Gastrocnemius medialis (tissue), 4 donors: ENCODE data around the gene ORAI1. TPM values are rescaled to one million over a fixed set of nuclear protein-coding genes. Genes with fewer than 3 reads are reported as not detected.
"Not testable (repeated sequence)": the region's sequence is repeated elsewhere in the genome, so short reads cannot be mapped to it uniquely, and the experiment has no call there.

Experiments
- ATAC-seq, 2 donors: fragments of 150-250 bp; one replicate each; pipeline ENCODE4 v1.9.1; 2016
- DNase-seq, 2 donors: peaks; one replicate each; pipeline ENCODE4 v3.0.0-alpha.2; 2019
- H3K27ac ChIP-seq, 4 donors: fragments of 200-600 bp; sonication (generic); 1 replicate in 1 of 4; 2 replicates in 3 of 4; pipeline ENCODE4 v1.5.1; 2016 to 2018; ENCODE audit warnings: mild to moderate bottlenecking in 2 of 4, moderate library complexity in 1 of 4
- H3K27me3 ChIP-seq, 3 donors: fragments of 200-600 bp; sonication (generic) in 2 of 3; 1 replicate in 1 of 3; 2 replicates in 2 of 3; pipeline versions ENCODE4 v1.5.1 to v1.6.0; 2016 to 2019; ENCODE audit warnings: mild to moderate bottlenecking in 1 of 3, moderate library complexity in 1 of 3
- H3K36me3 ChIP-seq, 2 donors: fragments of 200-600 bp; sonication (generic) in 1 of 2; one replicate each; pipeline ENCODE4 v1.5.1; 2017 to 2018
- H3K4me1 ChIP-seq, 2 donors: fragments of 200-600 bp; sonication (generic) in 1 of 2; one replicate each; pipeline ENCODE4 v1.5.1; 2016 to 2017; ENCODE audit warnings: mild to moderate bottlenecking in 2 of 2
- H3K4me3 ChIP-seq, 4 donors: fragments of 200-600 bp; sonication (generic) in 3 of 4; 1 replicate in 1 of 4; 2 replicates in 3 of 4; pipeline ENCODE4 v1.5.1; 2016 to 2019; ENCODE audit warnings: mild to moderate bottlenecking in 2 of 4
- H3K9me3 ChIP-seq, 3 donors: fragments of 200-600 bp; sonication (generic) in 2 of 3; 1 replicate in 1 of 3; 2 replicates in 2 of 3; pipeline ENCODE4 v1.5.1; 2016 to 2019
- CTCF ChIP-seq, 5 experiments: fragments of 450-650 bp in 3 of 5; fragments of 200-600 bp in 2 of 5; sonication (generic) in 2 of 5; IDR thresholded peaks in 4 of 5; conservative IDR thresholded peaks in 1 of 5; 1 replicate in 4 of 5; 2 replicates in 1 of 5; pipeline ENCODE4 v1.5.1; 2016 to 2019; ENCODE audit warnings: antibody characterized with exemption in 5 of 5, mild to moderate bottlenecking in 3 of 5, moderate library complexity in 3 of 5
- POLR2A ChIP-seq, 2 donors: fragments of 450-650 bp; IDR thresholded peaks; one replicate each; pipeline ENCODE4 v1.6.1; 2017; ENCODE audit warnings: antibody characterized with exemption in 2 of 2, mild to moderate bottlenecking in 2 of 2, moderate library complexity in 2 of 2
- in situ Hi-C, 4 donors: fragments of 200-750 bp; cut with MboI; loops; one replicate each; pipeline versions ENCODE4 v1.15.0 to v1.8.0; 2017; ENCODE audit warnings: low sequenced_read_pairs in 4 of 4
- intact Hi-C: fragments of 100-400 bp; cut with DNase I; formaldehyde crosslinking; loops from one replicate; pipeline ENCODE4 v1.15.1; 2023; ENCODE audit warnings: low total_unique reads
- total RNA-seq, 4 donors: library from RNA; depleted of rRNA; stranded (reverse); fragments of >200 nt; gene quantifications; one replicate each; pipeline versions ENCODE4 v1.1.0 to v1.2.3, GENCODE V29; 2016

The ORAI1 gene
- total RNA-seq, 4 donors from 2014 or later = 9.9 to 29.0 (median 16.4) TPM

DNA sequence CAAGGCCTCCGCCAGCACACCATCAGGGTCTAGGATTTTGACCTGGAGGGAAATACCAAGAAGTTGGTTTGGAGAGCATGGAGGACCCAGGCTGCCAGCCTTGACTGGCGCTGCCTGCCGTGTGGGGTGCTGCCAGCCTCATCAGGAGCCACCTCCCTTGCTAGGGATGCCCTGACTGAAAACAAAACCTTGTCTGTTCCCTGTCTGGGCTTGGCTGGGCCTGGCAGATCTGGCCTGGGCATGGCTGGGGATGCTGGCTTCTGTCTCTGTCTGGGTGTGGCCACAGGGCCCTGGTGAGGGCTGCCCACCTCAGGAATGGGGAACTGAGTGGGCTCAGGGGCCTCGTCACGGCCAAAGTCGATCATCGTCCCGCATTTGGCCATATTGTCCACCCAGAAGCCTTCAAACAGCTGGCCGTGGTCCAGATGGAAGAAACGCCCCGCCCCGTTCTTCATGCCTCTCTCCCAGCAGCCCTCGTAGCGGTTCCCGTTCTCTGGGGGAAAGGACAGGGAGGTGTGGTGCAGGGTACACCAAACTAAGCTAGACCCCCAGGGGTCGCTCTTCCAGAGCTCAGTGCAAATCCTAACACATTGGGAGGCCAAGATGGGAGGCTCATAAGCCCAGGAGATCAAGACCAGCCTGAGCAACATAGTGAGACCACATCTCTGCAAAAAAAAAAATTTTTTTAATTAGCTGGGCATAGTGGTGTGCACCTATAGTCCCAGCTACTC lies 26.6 kb downstream of the ORAI1 start:
- ATAC-seq (no peak), DNase-seq (no peak)
- Histone ChIP-seq H3K27ac (no peak overlapping the region), H3K4me3 (no peak overlapping the region), H3K9me3 (no peaks in the 10 kb centered on the region), H3K4me1 (no peaks in the 10 kb centered on the region), H3K27me3 (no peaks in the 10 kb centered on the region), H3K36me3 (no peaks in the 10 kb centered on the region)
- in situ Hi-C loops (no loop called here), intact Hi-C loops (no loop called here)
- TF ChIP-seq CTCF (IDR thresholded peaks at IDR 0.05 in 4 of 5, conservative IDR thresholded peaks at IDR 0.05 in 1 of 5) = no peak
- TF ChIP-seq POLR2A (IDR thresholded peaks at IDR 0.05) = no peak

GRCh38 chr12:121653999-121654398 lies 27.7 kb downstream of the ORAI1 start:
- DNase-seq (no peak), ATAC-seq (no peak)
- TF ChIP-seq CTCF (IDR thresholded peaks at IDR 0.05 in 4 of 5, conservative IDR thresholded peaks at IDR 0.05 in 1 of 5) (no peak), POLR2A (IDR thresholded peaks at IDR 0.05) (no peak)
- Histone ChIP-seq H3K27ac (no peak overlapping the region), H3K27me3 (no peaks in the 10 kb centered on the region), H3K36me3 (no peaks in the 10 kb centered on the region), H3K4me3 (no peak overlapping the region), H3K4me1 (no peaks in the 10 kb centered on the region), H3K9me3 (no peaks in the 10 kb centered on the region)
- in situ Hi-C loops (no loop called here), intact Hi-C loops (no loop called here)

GRCh38 chr12:121656122-121656521 lies 29.8 kb downstream of the ORAI1 start:
- Histone ChIP-seq H3K27ac (no peak overlapping the region), H3K27me3 (no peaks in the 10 kb centered on the region), H3K4me3 (no peak overlapping the region), H3K4me1 (no peaks in the 10 kb centered on the region), H3K9me3 (no peaks in the 10 kb centered on the region), H3K36me3 (no peaks in the 10 kb centered on the region)
- DNase-seq = no peak
- in situ Hi-C loops = no loop called here
- TF ChIP-seq CTCF (IDR thresholded peaks at IDR 0.05 in 4 of 5, conservative IDR thresholded peaks at IDR 0.05 in 1 of 5) (no peak), POLR2A (IDR thresholded peaks at IDR 0.05) (no peak)
- ATAC-seq = no peak
- intact Hi-C loops = no loop called here

DNA sequence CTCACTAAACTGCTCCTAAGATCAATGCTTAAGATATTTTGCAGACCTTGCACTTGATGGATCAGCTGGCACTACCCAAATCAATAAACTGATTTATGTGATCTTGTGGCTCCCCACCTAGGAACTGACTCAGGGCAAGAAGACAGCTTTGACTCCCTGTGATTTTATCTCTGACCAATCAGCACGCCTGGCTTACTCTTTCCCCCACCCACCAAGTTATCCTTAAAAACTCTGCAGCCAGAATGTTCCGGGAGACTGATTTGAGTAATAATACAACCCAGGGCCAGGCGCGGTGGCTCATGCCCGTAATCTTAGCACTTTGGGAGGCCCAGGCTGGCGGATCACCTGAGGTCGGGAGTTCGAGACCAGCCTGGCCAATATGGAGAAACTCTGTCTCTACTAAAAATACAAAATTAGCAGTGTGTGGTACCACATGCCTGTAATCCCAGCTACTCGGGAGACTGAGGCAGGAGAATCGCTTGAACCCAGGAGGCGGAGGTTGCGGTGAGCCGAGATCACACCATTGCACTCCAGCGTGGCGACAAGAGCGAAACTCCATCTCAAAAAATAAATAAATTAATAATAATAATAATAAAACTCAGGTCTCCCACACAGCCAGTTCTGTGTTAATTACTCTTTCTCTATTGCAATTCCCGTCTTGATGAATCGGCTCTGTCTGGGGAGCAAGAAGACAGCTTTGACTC lies 31.1 kb downstream of the ORAI1 start:
- TF ChIP-seq CTCF (IDR thresholded peaks at IDR 0.05 in 4 of 5, conservative IDR thresholded peaks at IDR 0.05 in 1 of 5) (no peak), POLR2A (IDR thresholded peaks at IDR 0.05) (no peak)
- in situ Hi-C loops = no loop called here
- H3K27ac ChIP-seq = no peak overlapping the region

GRCh38 chr12:121661353-121662105 lies 35.2 kb downstream of the ORAI1 start:
- DNase-seq, H3K27ac ChIP-seq, H3K4me3 ChIP-seq, H3K27me3 ChIP-seq, H3K4me1 ChIP-seq, H3K36me3 ChIP-seq, intact Hi-C loops, ATAC-seq, in situ Hi-C loops, H3K9me3 ChIP-seq: not testable (repeated sequence)

More for the DNA sequence above, 31.1 kb downstream of the ORAI1 start:
- Histone ChIP-seq H3K27me3 (no peaks in the 10 kb centered on the region), H3K9me3 (no peaks in the 10 kb centered on the region), H3K4me3 (no peak overlapping the region), H3K4me1 (no peaks in the 10 kb centered on the region), H3K36me3 (no peaks in the 10 kb centered on the region)
- ATAC-seq (no peak), DNase-seq (no peak)
- intact Hi-C loops = no loop called here
